ENCODE measurements around the gene CCNL1.

Gene CCNL1

GRCh38 chr3:157142315-157142714, 17.6 kb downstream of the CCNL1 start:
- no peak for DNase-seq

GRCh38 chr3:157139938-157140534, 19.9 kb downstream of the CCNL1 start:
- no peak for DNase-seq

GRCh38 chr3:157136647-157137387, 23.1 kb downstream of the CCNL1 start:
- no peak for DNase-seq

- DNase-seq: no peak
Observed at GRCh38 chr3:157135671-157136396, 24.1 kb downstream of the CCNL1 start.

- DNase-seq: no peak
Observed at GRCh38 chr3:157134620-157135191, 25.2 kb downstream of the CCNL1 start.

- no peak for DNase-seq
Observed at GRCh38 chr3:157133434-157134320, 26.3 kb downstream of the CCNL1 start.

- DNase-seq: no peak
Observed at GRCh38 chr3:157132936-157133335, 27.0 kb downstream of the CCNL1 start.

GRCh38 chr3:157132341-157132740, 27.6 kb downstream of the CCNL1 start:
- no peak for DNase-seq

GRCh38 chr3:157131861-157132260, 28.1 kb downstream of the CCNL1 start:
- DNase-seq: no peak

GRCh38 chr3:157130467-157131251, 29.3 kb downstream of the CCNL1 start:
- no peak for DNase-seq

GRCh38 chr3:157129803-157130466, 30.0 kb downstream of the CCNL1 start:
- no peak for DNase-seq

GRCh38 chr3:157128771-157129681, 30.9 kb downstream of the CCNL1 start:
- DNase-seq: no peak

GRCh38 chr3:157127831-157128767, 31.8 kb downstream of the CCNL1 start:
- no peak for DNase-seq

- no peak for DNase-seq
Observed at GRCh38 chr3:157127268-157127667, 32.7 kb downstream of the CCNL1 start.

GRCh38 chr3:157126365-157126764, 33.6 kb downstream of the CCNL1 start:
- no peak for DNase-seq

- DNase-seq: no peak
Observed at GRCh38 chr3:157125101-157125500, 34.8 kb downstream of the CCNL1 start.

- DNase-seq: no peak
Observed at GRCh38 chr3:157123621-157124020, 36.3 kb downstream of the CCNL1 start.

GRCh38 chr3:157122832-157123427, 37.0 kb downstream of the CCNL1 start:
- DNase-seq: no peak

GRCh38 chr3:157122116-157122515, 37.8 kb downstream of the CCNL1 start:
- no peak for DNase-seq
